ENCODE measurements around the gene EIF3F.

The EIF3F gene, protein sequence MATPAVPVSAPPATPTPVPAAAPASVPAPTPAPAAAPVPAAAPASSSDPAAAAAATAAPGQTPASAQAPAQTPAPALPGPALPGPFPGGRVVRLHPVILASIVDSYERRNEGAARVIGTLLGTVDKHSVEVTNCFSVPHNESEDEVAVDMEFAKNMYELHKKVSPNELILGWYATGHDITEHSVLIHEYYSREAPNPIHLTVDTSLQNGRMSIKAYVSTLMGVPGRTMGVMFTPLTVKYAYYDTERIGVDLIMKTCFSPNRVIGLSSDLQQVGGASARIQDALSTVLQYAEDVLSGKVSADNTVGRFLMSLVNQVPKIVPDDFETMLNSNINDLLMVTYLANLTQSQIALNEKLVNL

DNA sequence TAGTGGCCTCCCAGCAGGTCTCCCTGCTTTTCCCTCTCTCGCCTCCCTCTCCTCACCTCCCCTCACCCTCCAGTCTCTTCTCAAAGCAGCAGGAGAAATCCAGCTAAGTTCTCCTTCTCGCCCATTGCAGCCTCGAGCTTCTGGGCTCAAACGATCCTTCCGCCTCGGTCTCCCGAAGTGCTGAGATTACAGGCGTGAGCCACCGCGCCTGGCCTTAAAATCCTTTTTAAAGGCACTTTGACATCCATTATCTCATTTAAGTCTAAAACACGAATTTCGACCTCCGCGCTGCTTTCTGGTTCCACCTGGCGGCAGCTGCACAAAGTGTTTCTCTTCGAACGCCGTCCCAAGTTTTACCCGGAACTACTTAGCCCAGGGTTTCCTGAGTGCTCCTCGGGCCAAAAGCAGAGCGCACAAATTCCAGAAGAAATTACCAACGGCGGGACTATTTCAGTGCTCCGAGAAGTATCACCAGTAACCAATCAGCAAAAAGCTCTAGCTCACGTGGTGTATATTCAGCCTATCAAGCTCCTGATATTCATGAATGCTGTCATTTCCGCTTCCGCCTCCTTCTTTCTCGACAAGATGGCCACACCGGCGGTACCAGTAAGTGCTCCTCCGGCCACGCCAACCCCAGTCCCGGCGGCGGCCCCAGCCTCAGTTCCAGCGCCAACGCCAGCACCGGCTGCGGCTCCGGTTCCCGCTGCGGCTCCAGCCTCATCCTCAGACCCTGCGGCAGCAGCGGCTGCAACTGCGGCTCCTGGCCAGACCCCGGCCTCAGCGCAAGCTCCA, at the start of gene EIF3F:
EIF3F (plus strand) TSS at position 570 of the 792 bp plus-strand sequence; CDS start at position 586, 16 bp downstream.
- H3K79me2 ChIP-seq (ENCODE audit: insufficient read depth, low read length) = peaks cover 45% of the 10 kb centered on the region
- ATAC-seq (ENCODE audit: insufficient read depth, low read depth) = peak; percentile 98
- peaks cover 39% of the 10 kb centered on the region for H3K4me1 ChIP-seq (ENCODE audit: insufficient read depth, low read length)
- TF ChIP-seq, protein P1, sequence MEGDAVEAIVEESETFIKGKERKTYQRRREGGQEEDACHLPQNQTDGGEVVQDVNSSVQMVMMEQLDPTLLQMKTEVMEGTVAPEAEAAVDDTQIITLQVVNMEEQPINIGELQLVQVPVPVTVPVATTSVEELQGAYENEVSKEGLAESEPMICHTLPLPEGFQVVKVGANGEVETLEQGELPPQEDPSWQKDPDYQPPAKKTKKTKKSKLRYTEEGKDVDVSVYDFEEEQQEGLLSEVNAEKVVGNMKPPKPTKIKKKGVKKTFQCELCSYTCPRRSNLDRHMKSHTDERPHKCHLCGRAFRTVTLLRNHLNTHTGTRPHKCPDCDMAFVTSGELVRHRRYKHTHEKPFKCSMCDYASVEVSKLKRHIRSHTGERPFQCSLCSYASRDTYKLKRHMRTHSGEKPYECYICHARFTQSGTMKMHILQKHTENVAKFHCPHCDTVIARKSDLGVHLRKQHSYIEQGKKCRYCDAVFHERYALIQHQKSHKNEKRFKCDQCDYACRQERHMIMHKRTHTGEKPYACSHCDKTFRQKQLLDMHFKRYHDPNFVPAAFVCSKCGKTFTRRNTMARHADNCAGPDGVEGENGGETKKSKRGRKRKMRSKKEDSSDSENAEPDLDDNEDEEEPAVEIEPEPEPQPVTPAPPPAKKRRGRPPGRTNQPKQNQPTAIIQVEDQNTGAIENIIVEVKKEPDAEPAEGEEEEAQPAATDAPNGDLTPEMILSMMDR (IDR thresholded peaks at IDR 0.05; ENCODE audit: borderline replicate concordance, extremely low read depth, low read length, poor library complexity, severe bottlenecking) = peak; percentile 81
- no peak for TF ChIP-seq EZH2 (IDR thresholded peaks at IDR 0.05; ENCODE audit: borderline replicate concordance, low read depth, low read length, severe bottlenecking)
- peak within 1 kb of the TSS; percentile 56 to 89 for H3K4me3 ChIP-seq (ENCODE audit: low read depth in 1 of 2, low read length in 2 of 2)
- DNase-seq = peak; percentile 93
- peaks cover 30% of the 10 kb centered on the region for H3K36me3 ChIP-seq (ENCODE audit: insufficient read depth, low read length)
- H3K9ac ChIP-seq (ENCODE audit: low read depth, low read length) = peak within 1 kb of the TSS; percentile 63
- peak within 1 kb of the TSS; percentile 99 for H2AFZ ChIP-seq (ENCODE audit: low read depth, low read length)
- H3K4me2 ChIP-seq (ENCODE audit: insufficient read depth, low read length) = peak within 1 kb of the TSS; percentile 88
- H4K20me1 ChIP-seq (ENCODE audit: insufficient read depth, low read length) = peaks cover 16% of the 10 kb centered on the region; the same call in 1 of the 2 replicates
- H3K27me3 ChIP-seq (ENCODE audit: insufficient read depth, low read length, poor library complexity) = no peaks in the 10 kb centered on the region
- H3K9me3 ChIP-seq (ENCODE audit: insufficient read depth, low read length, severe bottlenecking) = no peaks in the 10 kb centered on the region
- H3K27ac ChIP-seq (ENCODE audit: low read length) = peak within 1 kb of the TSS; percentile 72

DNA sequence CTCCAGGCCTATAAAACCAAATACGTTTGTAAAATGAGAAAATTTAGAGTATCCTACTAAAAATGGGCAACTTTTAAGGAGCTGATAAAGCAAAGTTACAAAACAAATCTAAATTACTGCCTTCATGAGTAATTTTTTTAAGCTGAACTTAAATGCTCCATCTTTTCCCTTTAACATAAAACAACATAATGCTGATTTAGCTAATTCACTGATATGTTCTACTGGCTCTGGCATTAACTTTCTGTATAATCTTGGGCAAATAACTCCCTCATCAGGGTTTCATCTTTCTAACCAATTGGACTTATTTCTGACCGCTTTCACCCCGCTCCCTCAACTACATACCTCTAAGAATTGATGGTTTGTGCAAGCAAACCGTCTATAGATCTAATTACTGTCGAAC, 46.0 kb upstream of the EIF3F start:
- Histone ChIP-seq H3K27me3 (ENCODE audit: insufficient read depth, low read length, poor library complexity) (peaks cover 3% of the 10 kb centered on the region), H3K36me3 (ENCODE audit: insufficient read depth, low read length) (no peaks in the 10 kb centered on the region), H3K79me2 (ENCODE audit: insufficient read depth, low read length) (no peaks in the 10 kb centered on the region), H3K4me2 (ENCODE audit: insufficient read depth, low read length) (no peak overlapping the region), H3K27ac (ENCODE audit: low read length) (no peak overlapping the region), H3K4me3 (ENCODE audit: low read depth in 1 of 2, low read length in 2 of 2) (no peak overlapping the region), H2AFZ (ENCODE audit: low read depth, low read length) (no peak overlapping the region), H4K20me1 (ENCODE audit: insufficient read depth, low read length) (no peaks in the 10 kb centered on the region), H3K9ac (ENCODE audit: low read depth, low read length) (no peak overlapping the region), H3K4me1 (ENCODE audit: insufficient read depth, low read length) (no peaks in the 10 kb centered on the region), H3K9me3 (ENCODE audit: insufficient read depth, low read length, severe bottlenecking) (no peaks in the 10 kb centered on the region)
- ATAC-seq (ENCODE audit: insufficient read depth, low read depth) = no peak
- TF ChIP-seq, protein P1 (IDR thresholded peaks at IDR 0.05; ENCODE audit: borderline replicate concordance, extremely low read depth, low read length, poor library complexity, severe bottlenecking) = no peak
- TF ChIP-seq EZH2 (IDR thresholded peaks at IDR 0.05; ENCODE audit: borderline replicate concordance, low read depth, low read length, severe bottlenecking) = no peak
- no peak for DNase-seq

DNA sequence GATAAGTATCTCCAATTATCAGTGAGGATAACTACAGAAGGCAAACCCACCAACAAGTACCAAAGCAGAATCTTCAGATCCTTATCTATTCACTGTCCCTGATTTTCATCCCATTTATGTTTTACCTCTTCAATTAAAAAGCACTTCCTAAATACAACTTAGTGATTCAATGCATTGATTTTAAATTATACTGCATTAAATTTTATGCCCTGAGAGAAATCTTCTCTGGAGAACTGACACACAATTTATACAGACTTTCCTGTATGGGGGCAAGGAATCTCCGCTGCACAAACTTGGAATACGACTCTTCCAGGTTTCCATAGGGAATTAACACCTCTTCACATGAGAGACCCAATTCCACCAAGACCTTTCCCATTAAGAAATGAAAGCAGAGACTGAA, 45.5 kb upstream of the EIF3F start, which contains the start of gene OR10A3:
OR10A3 (minus strand) TSS at position 101 of the 400 bp plus-strand sequence. CDS start 2,188 bp downstream, outside the sequence.
- ATAC-seq (ENCODE audit: insufficient read depth, low read depth) = no peak
- Histone ChIP-seq H3K4me1 (ENCODE audit: insufficient read depth, low read length) (no peaks in the 10 kb centered on the region), H3K36me3 (ENCODE audit: insufficient read depth, low read length) (no peaks in the 10 kb centered on the region), H3K27me3 (ENCODE audit: insufficient read depth, low read length, poor library complexity) (peaks cover 3% of the 10 kb centered on the region), H3K9me3 (ENCODE audit: insufficient read depth, low read length, severe bottlenecking) (no peaks in the 10 kb centered on the region), H3K4me2 (ENCODE audit: insufficient read depth, low read length) (no peak within 1 kb of the TSS), H3K4me3 (ENCODE audit: low read depth in 1 of 2, low read length in 2 of 2) (no peak within 1 kb of the TSS), H2AFZ (ENCODE audit: low read depth, low read length) (no peak within 1 kb of the TSS), H3K27ac (ENCODE audit: low read length) (no peak within 1 kb of the TSS), H4K20me1 (ENCODE audit: insufficient read depth, low read length) (no peaks in the 10 kb centered on the region), H3K79me2 (ENCODE audit: insufficient read depth, low read length) (no peaks in the 10 kb centered on the region), H3K9ac (ENCODE audit: low read depth, low read length) (no peak within 1 kb of the TSS)
- TF ChIP-seq, protein P1 (IDR thresholded peaks at IDR 0.05; ENCODE audit: borderline replicate concordance, extremely low read depth, low read length, poor library complexity, severe bottlenecking) = no peak
- TF ChIP-seq EZH2 (IDR thresholded peaks at IDR 0.05; ENCODE audit: borderline replicate concordance, low read depth, low read length, severe bottlenecking) = no peak
- no peak for DNase-seq

Measured in DND-41 (cell line).